Measurements from ENCODE around the gene SULT1A2. TPM values are rescaled to one million over a fixed set of nuclear protein-coding genes. Genes with fewer than 3 reads are reported as not detected.

Gene SULT1A2
- total and polyA plus RNA-seq, 7 donors, result 0.09 to 1.5 (median 0.34) TPM; not detected in 2

DNA sequence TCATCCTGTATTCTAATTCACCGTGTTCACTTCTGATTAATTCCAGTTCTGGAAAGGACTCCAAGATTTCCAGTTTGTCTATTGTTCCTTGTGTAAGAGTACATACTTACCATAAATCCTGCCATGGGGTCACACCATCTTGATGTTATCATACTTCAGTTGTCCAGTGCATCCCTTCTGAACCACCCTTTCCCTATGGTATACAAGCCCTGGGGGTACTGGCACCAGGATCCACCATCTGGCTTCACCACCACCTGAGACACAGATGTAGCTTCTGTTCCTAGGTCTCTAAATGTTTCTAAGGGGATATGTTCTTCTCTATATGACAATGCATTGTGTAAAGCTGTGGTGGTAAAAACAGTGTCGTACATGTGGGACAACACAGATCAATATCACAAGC is 21.9 kb downstream of the SULT1A2 start:
- TF ChIP-seq, protein P1, sequence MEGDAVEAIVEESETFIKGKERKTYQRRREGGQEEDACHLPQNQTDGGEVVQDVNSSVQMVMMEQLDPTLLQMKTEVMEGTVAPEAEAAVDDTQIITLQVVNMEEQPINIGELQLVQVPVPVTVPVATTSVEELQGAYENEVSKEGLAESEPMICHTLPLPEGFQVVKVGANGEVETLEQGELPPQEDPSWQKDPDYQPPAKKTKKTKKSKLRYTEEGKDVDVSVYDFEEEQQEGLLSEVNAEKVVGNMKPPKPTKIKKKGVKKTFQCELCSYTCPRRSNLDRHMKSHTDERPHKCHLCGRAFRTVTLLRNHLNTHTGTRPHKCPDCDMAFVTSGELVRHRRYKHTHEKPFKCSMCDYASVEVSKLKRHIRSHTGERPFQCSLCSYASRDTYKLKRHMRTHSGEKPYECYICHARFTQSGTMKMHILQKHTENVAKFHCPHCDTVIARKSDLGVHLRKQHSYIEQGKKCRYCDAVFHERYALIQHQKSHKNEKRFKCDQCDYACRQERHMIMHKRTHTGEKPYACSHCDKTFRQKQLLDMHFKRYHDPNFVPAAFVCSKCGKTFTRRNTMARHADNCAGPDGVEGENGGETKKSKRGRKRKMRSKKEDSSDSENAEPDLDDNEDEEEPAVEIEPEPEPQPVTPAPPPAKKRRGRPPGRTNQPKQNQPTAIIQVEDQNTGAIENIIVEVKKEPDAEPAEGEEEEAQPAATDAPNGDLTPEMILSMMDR (IDR thresholded peaks at IDR 0.05), result no peak
- H3K9me3 ChIP-seq, result no peaks in the 10 kb centered on the region
- no peaks in the 10 kb centered on the region for H3K27me3 ChIP-seq (ENCODE audit: insufficient read depth in 3 of 3, low read length in 2 of 3)
- peaks cover 16% of the 10 kb centered on the region for H3K4me1 ChIP-seq
- H3K36me3 ChIP-seq (ENCODE audit: insufficient read depth in 1 of 2, low read depth in 1 of 2), result peaks cover 2 to 21% of the 10 kb centered on the region in 2 donors
- DNase-seq, result no peak
- intact Hi-C loops (cut with DNase I), result loop anchor here in 1 of 2 donors (5.0 kb wide), 1 partner anchor 32 kb away; no protein-coding TSS in a partner anchor
- no peak overlapping the region for H3K27ac ChIP-seq
- no peak overlapping the region for H3K4me3 ChIP-seq
- WGBS, 3 donors, result 94 to 99% (median 96%) methylated on average over 2 of the region's 2 CpGs
- ATAC-seq, result no peak

DNA sequence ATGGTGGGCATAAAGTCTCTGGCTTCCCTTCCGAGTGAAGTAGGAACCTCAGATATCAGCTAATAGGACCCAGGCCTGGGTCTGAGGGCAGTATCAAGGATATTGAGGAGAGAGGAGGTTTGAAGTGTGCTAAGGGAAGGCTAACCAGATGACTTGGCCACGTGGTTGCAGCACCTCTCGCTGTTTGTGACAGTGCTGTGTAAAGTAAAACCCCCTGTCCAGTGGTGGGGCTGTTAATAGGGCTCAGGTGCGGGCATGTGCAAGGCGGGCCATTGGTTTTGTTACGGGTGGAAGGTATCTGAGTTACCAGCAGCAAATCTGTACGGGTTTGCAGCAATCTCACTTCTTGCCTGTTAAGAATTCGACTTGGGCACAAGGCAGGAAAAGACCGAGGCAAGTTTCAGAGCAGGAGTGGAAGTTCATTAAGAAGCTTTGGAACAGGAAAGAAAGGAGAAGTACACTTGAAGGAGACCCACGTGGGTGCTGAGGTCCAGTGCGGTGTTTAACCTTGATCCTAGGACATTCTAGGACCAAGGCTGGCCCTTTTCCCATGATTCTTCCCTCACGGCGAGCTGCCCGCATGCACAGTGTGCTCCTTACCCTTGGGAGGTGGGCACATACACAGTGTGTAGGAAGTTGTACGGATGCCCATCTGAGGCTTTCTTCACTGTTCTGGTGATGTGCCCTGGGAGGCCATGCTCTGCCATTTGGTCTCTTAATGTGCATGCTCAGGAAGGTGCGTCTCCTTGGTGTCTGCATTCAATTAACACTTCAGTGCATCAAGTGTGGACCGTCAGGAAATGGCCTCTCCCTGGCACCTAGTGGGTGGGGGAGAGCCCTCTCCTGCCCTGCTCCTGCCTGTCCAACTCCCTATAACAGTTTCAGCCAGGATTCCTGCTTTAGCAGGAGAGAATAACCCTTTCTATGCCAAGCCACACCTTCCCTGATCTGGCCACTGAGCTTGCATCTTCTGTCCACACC is 22.8 kb downstream of the SULT1A2 start:
- Histone ChIP-seq H3K9me3 (no peaks in the 10 kb centered on the region), H3K4me1 (peaks cover 16% of the 10 kb centered on the region), H3K27ac (no peak overlapping the region), H3K36me3 (ENCODE audit: insufficient read depth in 1 of 2, low read depth in 1 of 2) (peaks cover 2 to 15% of the 10 kb centered on the region in 2 donors), H3K27me3 (ENCODE audit: insufficient read depth in 3 of 3, low read length in 2 of 3) (no peaks in the 10 kb centered on the region), H3K4me3 (no peak overlapping the region)
- 78 to 84% (median 84%) methylated on average over 17 of the region's 17 CpGs for WGBS, 3 donors
- TF ChIP-seq, protein P1 (IDR thresholded peaks at IDR 0.05), result no peak
- intact Hi-C loops (cut with DNase I), result loop anchor here in 1 of 2 donors (5.0 kb wide), 1 partner anchor 33 kb away; no protein-coding TSS in a partner anchor
- no peak for DNase-seq
- ATAC-seq, result peak in 1 of 4 donors; percentile 14

GRCh38 chr16:28572696-28573510 is 23.9 kb downstream of the SULT1A2 start:
- H3K4me1 ChIP-seq, result peaks cover 16% of the 10 kb centered on the region
- no peaks in the 10 kb centered on the region for H3K9me3 ChIP-seq
- H3K4me3 ChIP-seq, result no peak overlapping the region
- DNase-seq (no peak), ATAC-seq (peak; percentile 83 to 90 (median 88))
- intact Hi-C loops (cut with DNase I), result loop anchor here in 1 of 2 donors (5.0 kb wide), 1 partner anchor 34 kb away; no protein-coding TSS in a partner anchor
- peak overlapping the region; percentile 46 for H3K27ac ChIP-seq
- TF ChIP-seq, protein P1 (IDR thresholded peaks at IDR 0.05), result no peak
- H3K27me3 ChIP-seq (ENCODE audit: insufficient read depth in 3 of 3, low read length in 2 of 3), result no peaks in the 10 kb centered on the region
- peaks cover 2 to 6% of the 10 kb centered on the region in 2 donors for H3K36me3 ChIP-seq (ENCODE audit: insufficient read depth in 1 of 2, low read depth in 1 of 2)
- WGBS, 3 donors, result 39 to 45% (median 41%) methylated on average over 13 to 15 of the region's 15 CpGs

DNA sequence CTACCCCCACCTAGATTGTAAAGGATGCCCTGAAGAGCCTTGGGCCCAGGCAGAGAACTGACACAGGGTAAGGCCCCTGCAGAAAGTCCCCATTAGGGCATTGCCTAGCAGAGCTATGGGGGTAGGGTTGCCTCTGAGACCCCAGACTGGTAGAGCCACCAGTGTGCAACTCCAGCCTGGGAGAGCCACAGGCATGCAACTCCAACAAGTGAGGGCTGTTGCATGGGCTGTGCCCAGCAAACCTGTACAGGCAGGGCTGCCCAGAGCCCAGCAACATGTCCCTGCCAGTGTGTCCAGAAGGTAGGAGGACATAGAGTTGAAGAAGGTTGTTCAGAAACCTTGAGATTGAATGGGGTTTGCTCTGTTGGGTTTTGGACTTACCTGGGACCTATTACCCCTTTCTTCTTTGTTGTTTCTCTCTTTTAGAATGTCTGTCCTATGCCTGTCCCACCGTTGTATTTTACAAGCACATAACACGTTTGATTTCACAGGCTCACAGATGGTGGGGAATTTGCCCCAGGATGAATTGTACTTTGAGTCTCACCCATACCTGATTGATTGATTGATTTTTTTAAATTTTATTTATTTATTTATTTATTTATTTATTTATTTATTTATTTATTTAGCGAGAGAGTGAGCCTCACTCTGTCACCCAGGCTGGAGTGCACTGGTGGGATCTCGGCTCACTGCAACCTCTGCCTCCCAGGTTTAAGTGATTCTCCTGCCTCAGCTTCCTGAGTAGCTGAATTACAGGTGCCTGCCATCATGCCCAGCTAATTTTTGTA is 26.7 kb downstream of the SULT1A2 start:
- no peak for DNase-seq
- H3K27ac ChIP-seq, result no peak overlapping the region
- no peak overlapping the region for H3K4me3 ChIP-seq
- no peak for ATAC-seq
- no peaks in the 10 kb centered on the region for H3K9me3 ChIP-seq
- TF ChIP-seq, protein P1 (IDR thresholded peaks at IDR 0.05), result no peak
- intact Hi-C loops (cut with DNase I), result loop anchor here in 1 of 2 donors (5.0 kb wide), 1 partner anchor 37 kb away; no protein-coding TSS in a partner anchor
- 97 to 100% (median 98%) methylated on average over 4 of the region's 4 CpGs for WGBS, 3 donors
- no peaks in the 10 kb centered on the region for H3K27me3 ChIP-seq (ENCODE audit: insufficient read depth in 3 of 3, low read length in 2 of 3)
- H3K36me3 ChIP-seq (ENCODE audit: insufficient read depth in 1 of 2, low read depth in 1 of 2), result peaks cover 0 to 2% of the 10 kb centered on the region in 2 donors
- H3K4me1 ChIP-seq, result peaks cover 16% of the 10 kb centered on the region
